Kidney epithelial cell (primary cell): Measurements from ENCODE around the gene UNC13D. TPM values are rescaled to one million over a fixed set of nuclear protein-coding genes. Genes with fewer than 3 reads are reported as not detected.

Experiments
- DNase-seq: peaks from one replicate; pipeline ENCODE4 v3.0.0-alpha.2; 2010; ENCODE audit warnings: low read depth
- H3K27me3 ChIP-seq: 2 replicates; pipeline ENCODE4 v1.6.0; 2011; ENCODE audit warnings: low read length; ENCODE audit not compliant: control insufficient read depth, insufficient read depth
- H3K36me3 ChIP-seq: 2 replicates; pipeline ENCODE4 v1.5.1; 2011; ENCODE audit warnings: low read length; ENCODE audit not compliant: control insufficient read depth, insufficient read depth
- H3K4me3 ChIP-seq: 2 replicates; pipeline ENCODE4 v1.5.1; 2011; ENCODE audit warnings: low read depth, mild to moderate bottlenecking, control low read depth, low read length
- total RNA-seq: library from RNA; depleted of rRNA; stranded (reverse); fragments of >200 nt; gene quantifications from 2 replicates; pipeline ENCODE4 v1.2.3, GENCODE V29; 2015
- TF ChIP-seq, protein P1 (sequence below): IDR thresholded peaks from 2 replicates; pipeline ENCODE4 v1.5.1; 2011; ENCODE audit warnings: mild to moderate bottlenecking, moderate library complexity, low read length, control low read depth, inconsistent platforms; ENCODE audit not compliant: insufficient read depth, poor library complexity, severe bottlenecking

Gene UNC13D
- total RNA-seq, 1 donor from 2014 or later: 14.0 TPM

DNA sequence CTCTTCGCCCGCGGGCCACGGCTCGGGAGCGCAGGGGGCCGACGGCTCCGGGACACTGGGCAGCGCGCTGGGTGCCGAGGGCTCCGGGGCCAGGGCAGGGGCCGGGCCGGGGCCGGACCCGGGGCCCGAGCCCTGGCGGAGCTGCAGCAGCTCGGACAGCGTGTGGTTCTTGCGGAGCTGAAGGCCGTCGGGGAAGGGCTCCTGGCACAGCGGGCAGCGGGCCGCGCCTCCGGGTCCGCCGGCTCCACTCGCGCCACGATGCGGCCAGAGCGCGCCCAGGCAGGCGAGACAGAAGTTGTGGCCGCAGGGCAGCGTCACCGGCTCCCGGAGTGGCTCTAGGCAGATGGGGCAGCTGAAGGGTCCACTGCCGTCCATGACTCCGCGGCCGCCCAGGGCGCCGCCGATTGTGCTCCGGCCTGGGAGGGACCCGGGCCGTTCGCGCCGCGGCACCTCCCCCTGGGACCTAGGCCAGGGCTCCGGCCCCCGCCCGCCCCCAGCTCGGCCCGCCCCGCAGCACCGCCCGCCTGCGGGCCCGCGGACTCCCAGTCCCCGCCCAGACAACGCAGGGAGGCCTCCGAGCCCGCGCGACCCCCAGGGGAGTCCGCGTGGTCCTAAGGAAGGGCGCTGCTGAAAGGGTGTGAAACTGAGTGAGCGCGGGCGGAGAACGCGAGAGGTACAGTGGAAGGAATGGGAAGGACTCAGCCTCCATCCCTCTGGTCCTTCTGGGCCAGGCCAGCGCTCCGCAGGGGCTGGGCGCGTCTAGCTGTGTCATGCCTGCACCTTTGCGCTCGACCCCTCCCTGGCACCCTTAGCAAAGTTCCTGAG, 34.2 kb upstream of the UNC13D start, which contains the start of gene TRIM47:
Gene TRIM47 (minus strand): TSS at position 408 of the 825 bp plus-strand sequence. CDS start 33 bp downstream, at position 375.
- Histone ChIP-seq H3K4me3 (peak within 1 kb of the TSS; percentile 51), H3K36me3 (no peaks in the 10 kb centered on the region), H3K27me3 (no peaks in the 10 kb centered on the region)
- DNase-seq: no peak
- TF ChIP-seq, protein P1, sequence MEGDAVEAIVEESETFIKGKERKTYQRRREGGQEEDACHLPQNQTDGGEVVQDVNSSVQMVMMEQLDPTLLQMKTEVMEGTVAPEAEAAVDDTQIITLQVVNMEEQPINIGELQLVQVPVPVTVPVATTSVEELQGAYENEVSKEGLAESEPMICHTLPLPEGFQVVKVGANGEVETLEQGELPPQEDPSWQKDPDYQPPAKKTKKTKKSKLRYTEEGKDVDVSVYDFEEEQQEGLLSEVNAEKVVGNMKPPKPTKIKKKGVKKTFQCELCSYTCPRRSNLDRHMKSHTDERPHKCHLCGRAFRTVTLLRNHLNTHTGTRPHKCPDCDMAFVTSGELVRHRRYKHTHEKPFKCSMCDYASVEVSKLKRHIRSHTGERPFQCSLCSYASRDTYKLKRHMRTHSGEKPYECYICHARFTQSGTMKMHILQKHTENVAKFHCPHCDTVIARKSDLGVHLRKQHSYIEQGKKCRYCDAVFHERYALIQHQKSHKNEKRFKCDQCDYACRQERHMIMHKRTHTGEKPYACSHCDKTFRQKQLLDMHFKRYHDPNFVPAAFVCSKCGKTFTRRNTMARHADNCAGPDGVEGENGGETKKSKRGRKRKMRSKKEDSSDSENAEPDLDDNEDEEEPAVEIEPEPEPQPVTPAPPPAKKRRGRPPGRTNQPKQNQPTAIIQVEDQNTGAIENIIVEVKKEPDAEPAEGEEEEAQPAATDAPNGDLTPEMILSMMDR: no peak

DNA sequence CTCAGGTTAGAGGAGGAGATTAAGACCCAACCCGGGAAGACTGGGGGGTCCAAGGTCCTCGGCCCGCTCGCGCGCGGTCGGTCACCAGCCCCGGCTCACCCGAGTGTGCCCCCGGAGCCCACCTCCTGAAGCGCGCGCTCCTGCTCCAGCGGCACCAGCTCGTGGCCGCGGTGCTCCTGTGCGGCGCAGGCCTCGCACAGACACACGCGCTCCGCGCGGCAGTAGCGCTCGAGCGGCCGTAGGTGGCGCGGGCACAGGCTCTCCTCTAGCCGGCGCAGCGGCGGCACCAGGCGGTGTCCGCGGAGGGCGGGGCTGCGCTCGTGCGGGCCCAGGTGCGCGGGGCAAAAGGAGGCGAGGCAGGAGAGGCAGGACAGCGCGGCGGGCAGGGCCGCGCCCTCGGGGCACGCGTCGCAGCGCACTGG, 33.6 kb upstream of the UNC13D start:
- H3K27me3 ChIP-seq: no peaks in the 10 kb centered on the region
- H3K36me3 ChIP-seq: no peaks in the 10 kb centered on the region
- DNase-seq: no peak
- H3K4me3 ChIP-seq: peak overlapping the region; percentile 51
- TF ChIP-seq, protein P1: peak; percentile 14

DNA sequence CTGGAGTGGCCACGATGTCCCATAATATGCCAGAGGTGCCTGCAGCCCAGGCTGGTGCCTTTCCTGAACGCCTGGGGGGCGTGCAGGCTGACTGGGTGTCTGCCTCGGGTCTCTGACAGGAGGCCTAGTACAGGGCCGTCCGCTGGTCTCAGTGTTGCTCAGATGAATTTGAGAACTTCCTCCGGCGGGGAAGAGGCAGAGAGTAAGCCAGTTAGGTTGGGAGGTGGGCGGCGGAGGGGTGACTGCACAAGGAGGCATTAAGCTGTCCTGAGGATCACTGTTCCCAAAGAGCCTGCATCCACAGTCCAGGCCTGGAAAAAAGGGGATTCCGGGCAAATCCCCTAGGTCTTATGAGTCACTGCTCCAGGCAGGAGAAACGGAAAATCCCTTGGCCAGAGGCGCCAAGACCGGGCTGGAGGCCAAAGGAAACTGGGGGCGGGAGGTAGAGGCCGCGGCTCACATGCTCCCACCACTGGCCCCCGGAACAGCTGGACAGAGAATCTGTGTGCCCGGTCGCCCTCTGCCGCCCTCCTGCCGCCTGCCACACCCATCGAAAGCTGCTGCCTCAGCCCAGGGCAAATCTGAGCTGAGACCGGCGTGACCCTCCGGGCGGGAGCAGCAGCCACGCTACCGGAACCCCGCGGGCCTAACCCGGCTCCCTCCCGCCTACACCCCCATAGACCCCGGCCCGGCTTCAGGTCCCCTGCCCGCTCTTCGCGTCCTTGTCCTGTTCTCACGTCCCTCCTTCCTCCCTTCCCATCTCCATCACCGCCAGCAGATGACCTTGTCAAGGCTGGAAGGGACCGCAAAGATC, 32.9 kb upstream of the UNC13D start:
- TF ChIP-seq, protein P1: peak; percentile 10
- no peaks in the 10 kb centered on the region for H3K36me3 ChIP-seq
- DNase-seq: peak; percentile 74

DNA sequence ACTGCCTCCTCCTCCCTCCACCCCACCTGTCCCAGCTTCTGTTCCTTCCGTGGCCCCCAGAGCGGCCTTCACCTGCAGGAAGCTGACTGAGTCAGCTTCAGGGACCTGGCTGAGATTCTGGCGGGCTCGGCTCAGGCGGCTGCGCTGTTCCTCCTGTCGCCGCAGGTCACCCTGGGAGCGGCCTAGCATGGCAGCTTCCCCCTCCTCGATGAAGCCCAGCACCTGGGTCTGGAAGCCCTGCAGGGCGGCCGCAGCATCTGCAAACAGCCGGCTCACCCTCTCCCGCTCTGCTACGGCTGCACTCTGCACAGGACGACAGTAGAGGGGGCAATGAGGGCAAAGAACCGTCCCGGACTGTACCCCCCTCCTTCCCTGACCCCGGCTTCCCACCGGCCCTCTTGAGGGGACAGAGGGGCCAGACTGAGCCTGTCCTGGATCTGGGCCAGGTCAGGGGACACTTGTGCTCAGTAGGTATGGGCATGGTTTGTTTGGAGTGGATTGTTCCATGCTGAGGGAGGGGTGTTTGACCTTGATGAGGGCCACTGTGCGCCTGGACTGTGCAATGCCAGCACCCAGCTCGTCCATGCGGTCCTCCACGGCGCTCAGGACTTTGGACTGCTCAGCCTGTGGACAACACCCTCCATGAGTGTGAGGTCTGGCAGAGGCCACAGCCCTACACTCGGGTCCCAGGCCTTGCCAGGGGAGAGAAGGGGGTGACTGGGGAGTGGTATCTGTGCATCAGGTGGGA, 32.2 kb upstream of the UNC13D start:
- no peaks in the 10 kb centered on the region for H3K36me3 ChIP-seq
- TF ChIP-seq, protein P1: peak; percentile 34
- H3K27me3 ChIP-seq: no peaks in the 10 kb centered on the region
- H3K4me3 ChIP-seq: no peak overlapping the region
- no peak for DNase-seq

More for the DNA sequence above, 32.9 kb upstream of the UNC13D start:
- Histone ChIP-seq H3K27me3 (no peaks in the 10 kb centered on the region), H3K4me3 (peak overlapping the region; percentile 51)

DNA sequence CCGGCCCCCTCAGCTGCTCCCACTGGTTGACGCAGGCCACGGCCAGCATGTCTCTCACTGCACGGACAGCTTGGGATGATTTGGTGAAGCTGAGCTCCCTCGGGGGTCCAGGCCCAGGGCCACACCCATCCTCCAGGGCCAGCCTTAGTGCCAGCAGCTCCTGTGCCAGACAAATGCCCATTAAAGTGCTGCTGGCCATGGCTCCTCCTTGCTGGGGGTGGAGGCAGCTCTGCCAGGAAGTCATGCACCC, 31.7 kb upstream of the UNC13D start:
- no peak for DNase-seq
- H3K27me3 ChIP-seq: no peaks in the 10 kb centered on the region
- TF ChIP-seq, protein P1: no peak
- no peak overlapping the region for H3K4me3 ChIP-seq
- no peaks in the 10 kb centered on the region for H3K36me3 ChIP-seq
